H1 (cell line): ENCODE results near the gene NXN. TPM values are rescaled to one million over a fixed set of nuclear protein-coding genes. Genes with fewer than 3 reads are reported as not detected.

ENCODE experiments used
- CTCF ChIA-PET: fragments of 300-600 bp; sonication (Branson Sonifier 250); formaldehyde crosslinking; loops from one replicate; lab custom pipeline; 2021; ENCODE audit not compliant: partially characterized antibody; lab: Charles Lee
- POLR2A ChIA-PET: fragments of 300-600 bp; sonication (Branson Sonifier 250); formaldehyde crosslinking; loops from one replicate; lab custom pipeline; 2021; ENCODE audit warnings: inconsistent platforms; ENCODE audit not compliant: partially characterized antibody; lab: Charles Lee
- DNase-seq, 2 experiments: peaks; one replicate each; pipeline versions ENCODE4 v3.0.0 to v3.0.0-alpha.2; 2010 to 2022; ENCODE audit warnings: low spot score in 2 of 2, low read depth in 1 of 2, mixed read lengths in 1 of 2
- FAIRE-seq: peaks from 2 replicates; lab custom pipeline; 2011; peaks lifted over from hg19 to GRCh38; lab: Jason Lieb, UNC
- H2AFZ ChIP-seq: 2 replicates; pipeline ENCODE4 v1.8.1; 2012; ENCODE audit warnings: low read length, inconsistent platforms
- H2AK5ac ChIP-seq: 2 replicates; pipeline ENCODE4 v1.6.1; 2013; ENCODE audit warnings: low read depth, low read length
- H2BK120ac ChIP-seq: replicated peaks from 2 replicates; pipeline ENCODE3; 2013; ENCODE audit warnings: low read depth, low read length, inconsistent platforms
- H2BK12ac ChIP-seq: 2 replicates; pipeline ENCODE4 v1.6.1; 2013; ENCODE audit warnings: low read depth, low read length
- H2BK15ac ChIP-seq: 2 replicates; pipeline ENCODE4 v1.6.1; 2013; ENCODE audit warnings: low read length
- H2BK20ac ChIP-seq: 2 replicates; pipeline ENCODE4 v1.6.1; 2013; ENCODE audit warnings: low read length
- H2BK5ac ChIP-seq: 2 replicates; pipeline ENCODE4 v1.6.1; 2013; ENCODE audit warnings: low read depth, low read length
- H3K14ac ChIP-seq: 2 replicates; pipeline ENCODE4 v1.6.1; 2013; ENCODE audit warnings: inconsistent platforms; ENCODE audit not compliant: insufficient read length
- H3K18ac ChIP-seq: 2 replicates; pipeline ENCODE4 v1.6.1; 2013; ENCODE audit warnings: low read length; ENCODE audit errors: extremely low read depth
- H3K23ac ChIP-seq: 2 replicates; pipeline ENCODE4 v1.6.1; 2013; ENCODE audit warnings: inconsistent platforms; ENCODE audit not compliant: insufficient read length
- H3K23me2 ChIP-seq: 2 replicates; pipeline ENCODE4 v1.6.1; 2013; ENCODE audit warnings: low read depth, low read length
- H3K27ac ChIP-seq: 2 replicates; pipeline ENCODE4 v1.6.1; 2011; ENCODE audit warnings: low read depth, low read length, inconsistent platforms
- H3K27me3 ChIP-seq, 4 experiments: replicated peaks in 1 of 4; 1 replicate in 1 of 4; 2 replicates in 3 of 4; pipeline versions ENCODE4 v1.6.1 to v1.8.1; 2011 to 2013; ENCODE audit warnings: low read length in 3 of 4, mild to moderate bottlenecking in 3 of 4, inconsistent platforms in 2 of 4, mixed read lengths in 2 of 4, moderate library complexity in 1 of 4; ENCODE audit not compliant: control insufficient read depth in 3 of 4, insufficient read depth in 3 of 4; ENCODE audit errors: extremely low read depth in 1 of 4
- H3K36me3 ChIP-seq, 4 experiments: 2 replicates each; pipeline versions ENCODE4 v1.6.1 to v1.8.1; 2011 to 2013; ENCODE audit warnings: mild to moderate bottlenecking in 4 of 4, low read length in 3 of 4, moderate library complexity in 2 of 4, control low read depth in 1 of 4, inconsistent platforms in 1 of 4; ENCODE audit not compliant: insufficient read depth in 4 of 4, control insufficient read depth in 2 of 4
- H3K4ac ChIP-seq: replicated peaks from 2 replicates; pipeline ENCODE3; 2013; ENCODE audit warnings: low read length, low read depth, mixed read lengths, inconsistent platforms; ENCODE audit not compliant: insufficient read length
- H3K4me1 ChIP-seq, 4 experiments: replicated peaks in 1 of 4; 1 replicate in 1 of 4; 2 replicates in 3 of 4; pipeline versions ENCODE4 v1.6.1 to v1.8.1; 2011 to 2013; ENCODE audit warnings: low read length in 3 of 4, inconsistent platforms in 2 of 4, mixed read lengths in 1 of 4; ENCODE audit not compliant: insufficient read depth in 4 of 4, control insufficient read depth in 3 of 4
- H3K4me2 ChIP-seq, 2 experiments: 2 replicates each; pipeline versions ENCODE4 v1.6.1 to v1.8.1; 2011 to 2013; ENCODE audit warnings: low read depth in 2 of 2, low read length in 2 of 2, control low read depth in 1 of 2, inconsistent platforms in 1 of 2, mild to moderate bottlenecking in 1 of 2; ENCODE audit not compliant: insufficient read depth in 1 of 2
- H3K4me3 ChIP-seq, 4 experiments: fragments of 200-600, 300-600 bp in 1 of 4; sonication (generic), shearing (Covaris generic), sonication (Bioruptor Twin) in 1 of 4; 2 replicates each; pipeline versions ENCODE4 v1.5.1 to v1.8.1; 2011 to 2016; ENCODE audit warnings: low read length in 4 of 4, low read depth in 3 of 4, control low read depth in 2 of 4, inconsistent platforms in 2 of 4, mild to moderate bottlenecking in 2 of 4, mixed read lengths in 1 of 4, moderate library complexity in 1 of 4; ENCODE audit not compliant: insufficient read depth in 2 of 4; ENCODE audit errors: extremely low read depth in 1 of 4
- H3K56ac ChIP-seq: replicated peaks from 2 replicates; pipeline ENCODE3; 2013; ENCODE audit warnings: low read depth, mild to moderate bottlenecking, mixed read lengths, low read length, inconsistent platforms; ENCODE audit not compliant: insufficient read length
- H3K79me1 ChIP-seq: 2 replicates; pipeline ENCODE4 v1.6.1; 2013; ENCODE audit warnings: low read depth, low read length, control low read depth
- H3K79me2 ChIP-seq, 2 experiments: 2 replicates each; pipeline versions ENCODE4 v1.6.1 to v1.8.1; 2012 to 2013; ENCODE audit warnings: low read length in 2 of 2, mild to moderate bottlenecking in 2 of 2, inconsistent platforms in 1 of 2; ENCODE audit not compliant: insufficient read depth in 2 of 2, control insufficient read depth in 1 of 2
- H3K9ac ChIP-seq, 4 experiments: replicated peaks in 1 of 4; 1 replicate in 1 of 4; 2 replicates in 3 of 4; pipeline versions ENCODE4 v1.6.1 to v1.8.1; 2011 to 2013; ENCODE audit warnings: low read depth in 3 of 4, low read length in 3 of 4, control low read depth in 2 of 4, mild to moderate bottlenecking in 2 of 4, moderate library complexity in 2 of 4, inconsistent platforms in 1 of 4; ENCODE audit errors: extremely low read depth in 1 of 4
- H3K9me3 ChIP-seq, 2 experiments: 2 replicates each; pipeline versions ENCODE4 v1.6.1 to v1.8.1; 2012 to 2013; ENCODE audit warnings: mild to moderate bottlenecking in 2 of 2, moderate library complexity in 2 of 2, control low read depth in 1 of 2, inconsistent platforms in 1 of 2, low read depth in 1 of 2, low read length in 1 of 2, mixed read lengths in 1 of 2; ENCODE audit not compliant: insufficient read depth in 2 of 2
- H4K20me1 ChIP-seq, 2 experiments: replicated peaks in 1 of 2; 2 replicates each; pipeline versions ENCODE3 to v1.8.1; 2011 to 2013; ENCODE audit warnings: inconsistent platforms in 2 of 2, low read length in 2 of 2, mild to moderate bottlenecking in 1 of 2; ENCODE audit not compliant: insufficient read depth in 2 of 2, control insufficient read depth in 1 of 2
- H4K5ac ChIP-seq: 2 replicates; pipeline ENCODE4 v1.6.1; 2013; ENCODE audit warnings: low read length, low read depth, mixed read lengths, inconsistent platforms; ENCODE audit not compliant: insufficient read length
- H4K8ac ChIP-seq: 2 replicates; pipeline ENCODE4 v1.8.0; 2013; ENCODE audit warnings: mild to moderate bottlenecking, moderate library complexity, low read length, inconsistent platforms; ENCODE audit not compliant: insufficient read depth; ENCODE audit errors: extremely low read depth
- H4K91ac ChIP-seq: replicated peaks from 2 replicates; pipeline ENCODE3; 2013; ENCODE audit warnings: low read length, mixed read lengths, inconsistent platforms; ENCODE audit not compliant: insufficient read length
- BACH1 ChIP-seq: IDR thresholded peaks from 2 replicates; pipeline ENCODE4 v1.6.1; 2012; ENCODE audit warnings: low read length, improper control_type of control experiment
- CBX8 ChIP-seq: fragments of 300-800, 300-1000 bp; sonication (generic); IDR thresholded peaks from 2 replicates; pipeline ENCODE4 v1.7.1; 2016; ENCODE audit warnings: low read depth, low read length, borderline replicate concordance
- CHD2 ChIP-seq: IDR thresholded peaks from 2 replicates; pipeline ENCODE4 v1.6.1; 2012; ENCODE audit warnings: low read length, improper control_type of control experiment
- E2F6 ChIP-seq: IDR thresholded peaks from 2 replicates; pipeline ENCODE4 v1.6.1; 2012; ENCODE audit warnings: inconsistent platforms
- EZH2 ChIP-seq: fragments of 200-600 bp; sonication (generic); IDR thresholded peaks from 2 replicates; pipeline ENCODE4 v1.7.1; 2012; ENCODE audit warnings: low read depth, mild to moderate bottlenecking, moderate library complexity, low read length, inconsistent platforms; ENCODE audit not compliant: severe bottlenecking
- NRF1 ChIP-seq: IDR thresholded peaks from 2 replicates; pipeline ENCODE4 v1.6.1; 2011; ENCODE audit warnings: mild to moderate bottlenecking, low read depth, low read length, improper control_type of control experiment
- RNF2 ChIP-seq: fragments of 200-900, 300-1000 bp; sonication (generic); IDR thresholded peaks from 2 replicates; pipeline ENCODE4 v1.7.1; 2016; ENCODE audit warnings: borderline replicate concordance, low read depth, mild to moderate bottlenecking, antibody characterized with exemption, low read length; ENCODE audit not compliant: poor library complexity, severe bottlenecking; ENCODE audit errors: missing control alignments
- SAP30 ChIP-seq: fragments of 300-600 bp; sonication (generic); IDR thresholded peaks from 2 replicates; pipeline ENCODE4 v1.7.1; 2012; ENCODE audit warnings: low read length, moderate library complexity, mild to moderate bottlenecking, inconsistent platforms; ENCODE audit not compliant: insufficient read depth, insufficient replicate concordance
- SP2 ChIP-seq: IDR thresholded peaks from 2 replicates; pipeline ENCODE4 v1.6.1; 2012; ENCODE audit warnings: mild to moderate bottlenecking, low read length, inconsistent platforms
- WGBS, 2 experiments: shearing (Covaris generic) in 1 of 2; methylation state at CpG; one replicate each; pipeline versions ENCODE4 v1.1.6 to v1.1.7; 2013 to 2015; ENCODE audit warnings: low lambda C conversion rate in 2 of 2, mixed read lengths in 2 of 2, inconsistent platforms in 1 of 2, low coverage in 1 of 2, missing lambda C conversion rate in 1 of 2; ENCODE audit not compliant: insufficient replicate concordance in 2 of 2, insufficient coverage in 1 of 2, insufficient read length in 1 of 2; ENCODE audit errors: extremely low coverage in 1 of 2, missing lambda C conversion rate in 1 of 2; 5-methylcytosine and 5-hydroxymethylcytosine counted together
- polyA plus RNA-seq, 7 experiments: library from polyadenylated mRNA; depleted of rRNA in 3 of 7; stranded (reverse) in 5 of 7; unstranded in 2 of 7; fragments of >200 nt in 5 of 7; fragments of 200-250 nt in 2 of 7; gene quantifications; 1 replicate in 5 of 7; 2 replicates in 1 of 7; 4 replicates in 1 of 7; pipeline versions ENCODE4 v1.2.1 to v1.2.3, GENCODE V29; 2011 to 2013; ENCODE audit warnings: missing spikeins in 2 of 7, mixed read lengths in 2 of 7
- total RNA-seq: library from RNA; stranded (reverse); fragmentation: NEBNext Ultra II Directional; extraction: Animal tissue kit (Norgen Biotek cat#: 25700); gene quantifications from 2 replicates; pipeline ENCODE4 v1.2.1, GENCODE V29; 2021

NXN gene
- total and polyA plus RNA-seq, 2 of the 8 experiments (the other 6 are each of a cell fraction or from before 2014, with no cell fraction given) = 94.1 to 107 TPM

DNA sequence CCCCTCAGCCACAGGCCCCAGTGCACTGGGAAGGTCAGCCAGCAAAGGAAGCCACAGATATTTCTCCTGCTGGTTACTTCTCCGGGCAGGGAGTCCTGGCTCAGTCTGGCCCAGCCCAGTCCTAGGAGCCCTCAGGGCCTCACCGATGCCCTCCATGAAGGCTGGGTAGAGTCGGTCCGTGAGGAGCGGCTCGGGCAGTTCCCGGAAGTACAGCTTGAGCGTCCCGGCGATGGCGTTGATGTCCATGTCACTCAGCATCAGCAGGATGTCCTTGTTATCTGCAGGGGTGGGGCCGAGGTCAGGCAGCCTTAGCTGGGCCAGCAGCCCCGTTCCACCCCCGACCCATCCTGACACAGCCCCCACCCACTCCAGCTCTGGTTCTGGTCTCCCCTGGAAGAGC is 31.0 kb upstream of the NXN start:
- H4K91ac ChIP-seq = no peak overlapping the region
- H3K79me2 ChIP-seq = no peaks in the 10 kb centered on the region
- H3K9ac ChIP-seq = no peak overlapping the region
- TF ChIP-seq CHD2 = no peak
- no peak for TF ChIP-seq SAP30
- no peak for TF ChIP-seq BACH1
- TF ChIP-seq NRF1 = no peak
- no peak for TF ChIP-seq E2F6
- TF ChIP-seq CBX8 = no peak
- TF ChIP-seq RNF2 = no peak
- TF ChIP-seq EZH2 = no peak
- TF ChIP-seq SP2 = no peak
- H3K18ac ChIP-seq = no peak overlapping the region
- H3K23me2 ChIP-seq = no peaks in the 10 kb centered on the region
- H4K5ac ChIP-seq = no peak overlapping the region
- no peak overlapping the region for H3K23ac ChIP-seq
- ChIA-PET CTCF (interaction anchor here (1.2 to 1.5 kb wide), 3 partner anchors 11 to 46 kb away, joined by 4 to 7 read pairs (median 6); no protein-coding TSS in a partner anchor), POLR2A (interaction anchor here (1.0 kb wide), 1 partner anchor 33 kb away, joined by 3 read pairs; no protein-coding TSS in a partner anchor)
- H3K4ac ChIP-seq = no peak overlapping the region
- no peak overlapping the region for H2BK5ac ChIP-seq
- no peaks in the 10 kb centered on the region for H3K9me3 ChIP-seq
- H3K14ac ChIP-seq = no peak overlapping the region
- H3K27me3 ChIP-seq = no peaks in the 10 kb centered on the region
- H2AFZ ChIP-seq = no peak overlapping the region
- peaks cover 0 to 8% (median 0%) of the 10 kb centered on the region in 4 experiments; a peak in 2 of 8 replicates for H3K36me3 ChIP-seq
- no peak for FAIRE-seq
- H3K4me2 ChIP-seq = no peak overlapping the region
- no peak overlapping the region for H4K8ac ChIP-seq
- H2BK15ac ChIP-seq = no peak overlapping the region
- H3K79me1 ChIP-seq = no peaks in the 10 kb centered on the region
- no peaks in the 10 kb centered on the region; a peak in 3 of 7 replicates for H3K4me1 ChIP-seq
- 94% methylated on average over 14 of the region's 14 CpGs; no CpG with 5 or more reads in 1 of the 2 experiments for WGBS, 2 experiments
- DNase-seq = no peak
- no peak overlapping the region for H2BK120ac ChIP-seq
- H2AK5ac ChIP-seq = no peak overlapping the region
- no peak overlapping the region for H3K27ac ChIP-seq
- H4K20me1 ChIP-seq = peaks cover 0 to 3% of the 10 kb centered on the region in 2 experiments
- H3K56ac ChIP-seq = no peak overlapping the region
- no peak overlapping the region for H2BK20ac ChIP-seq
- H3K4me3 ChIP-seq = no peak overlapping the region
- no peak overlapping the region for H2BK12ac ChIP-seq
